GM21360 (cell line): ENCODE results near the gene GRIN2A.

Source experiments
- ATAC-seq: cut with Tn5 transposase; IDR thresholded peaks from one replicate; pipeline ENCODE4 v1.9.1; 2021; ENCODE audit warnings: mild to moderate bottlenecking, moderate library complexity; ENCODE audit not compliant: unreplicated experiment

GRIN2A gene

GRCh38 chr16:9790199-9790598 lies 392.0 kb downstream of the GRIN2A start:
- no peak for ATAC-seq

- no peak for ATAC-seq
These were observed 394.5 kb downstream of the GRIN2A start for GRCh38 chr16:9787717-9788116.

- no peak for ATAC-seq
These were observed 401.4 kb downstream of the GRIN2A start for GRCh38 chr16:9780831-9781230.

- ATAC-seq = no peak
These were observed 403.4 kb downstream of the GRIN2A start for GRCh38 chr16:9778849-9779248.

- no peak for ATAC-seq
These were observed 406.2 kb downstream of the GRIN2A start for GRCh38 chr16:9775998-9776397.

GRCh38 chr16:9773289-9773688 lies 408.9 kb downstream of the GRIN2A start:
- no peak for ATAC-seq

GRCh38 chr16:9772526-9773225 lies 409.6 kb downstream of the GRIN2A start:
- ATAC-seq = no peak

GRCh38 chr16:9766891-9767290 lies 415.3 kb downstream of the GRIN2A start:
- no peak for ATAC-seq

GRCh38 chr16:9763505-9763904 lies 418.7 kb downstream of the GRIN2A start:
- no peak for ATAC-seq

- no peak for ATAC-seq
These were observed 420.4 kb downstream of the GRIN2A start for GRCh38 chr16:9761870-9762269.

- ATAC-seq = no peak
These were observed 424.5 kb downstream of the GRIN2A start for GRCh38 chr16:9757687-9758086.

- no peak for ATAC-seq
These were observed 425.8 kb downstream of the GRIN2A start for GRCh38 chr16:9756434-9756833.

- ATAC-seq = no peak
These were observed 427.1 kb downstream of the GRIN2A start for GRCh38 chr16:9755081-9755480.

GRCh38 chr16:9741776-9742175 lies 440.5 kb downstream of the GRIN2A start:
- ATAC-seq = no peak

- no peak for ATAC-seq
These were observed 442.9 kb downstream of the GRIN2A start for GRCh38 chr16:9739301-9739700.

- no peak for ATAC-seq
These were observed 443.5 kb downstream of the GRIN2A start for GRCh38 chr16:9738690-9739089.

GRCh38 chr16:9736547-9736946 lies 445.7 kb downstream of the GRIN2A start:
- no peak for ATAC-seq

GRCh38 chr16:9723136-9723535 lies 459.1 kb downstream of the GRIN2A start:
- no peak for ATAC-seq

- ATAC-seq = no peak
These were observed 468.3 kb downstream of the GRIN2A start for GRCh38 chr16:9713907-9714306.

GRCh38 chr16:9713156-9713555 lies 469.1 kb downstream of the GRIN2A start:
- ATAC-seq = no peak

GRCh38 chr16:9708972-9709620 lies 473.1 kb downstream of the GRIN2A start:
- ATAC-seq = no peak

GRCh38 chr16:9706217-9706836 lies 475.9 kb downstream of the GRIN2A start:
- no peak for ATAC-seq
